Epithelial cell of proximal tubule (primary cell): Measurements from ENCODE around the gene ASB18. TPM values are rescaled to one million over a fixed set of nuclear protein-coding genes. Genes with fewer than 3 reads are reported as not detected.
"Not testable (repeated sequence)": the region's sequence is repeated elsewhere in the genome, so short reads cannot be mapped to it uniquely, and the experiment has no call there.

Experiments
- DNase-seq: peaks from one replicate; pipeline ENCODE4 v3.0.0-alpha.2; 2011; ENCODE audit warnings: low read depth
- H3K4me3 ChIP-seq: 2 replicates; pipeline ENCODE4 v1.5.1; 2011; ENCODE audit warnings: low read depth, mild to moderate bottlenecking, low read length
- CTCF ChIP-seq: conservative IDR thresholded peaks from 2 replicates; pipeline ENCODE4 v1.5.1; 2012; ENCODE audit warnings: low read depth, mild to moderate bottlenecking, low read length
- total RNA-seq: library from RNA; depleted of rRNA; stranded (reverse); fragments of >200 nt; gene quantifications from 2 replicates; pipeline ENCODE4 v1.2.3, GENCODE V29; 2015

ASB18 gene
- total RNA-seq, 1 donor from 2014 or later = not detected

GRCh38 chr2:236294647-236295046, 30.4 kb upstream of the ASB18 start:
- no peak overlapping the region for H3K4me3 ChIP-seq

GRCh38 chr2:236293241-236293810, 29.1 kb upstream of the ASB18 start:
- TF ChIP-seq CTCF = no peak
- no peak overlapping the region for H3K4me3 ChIP-seq
- no peak for DNase-seq

More at GRCh38 chr2:236294647-236295046, 30.4 kb upstream of the ASB18 start:
- no peak for DNase-seq
- TF ChIP-seq CTCF = no peak

GRCh38 chr2:236291911-236292310, 27.7 kb upstream of the ASB18 start:
- no peak for DNase-seq
- no peak for TF ChIP-seq CTCF
- no peak overlapping the region for H3K4me3 ChIP-seq

- no peak for TF ChIP-seq CTCF
- no peak for DNase-seq
- H3K4me3 ChIP-seq = no peak overlapping the region
These were observed 27.3 kb upstream of the ASB18 start for GRCh38 chr2:236291476-236291875.

GRCh38 chr2:236290742-236291425, 26.7 kb upstream of the ASB18 start:
- no peak for TF ChIP-seq CTCF
- no peak overlapping the region for H3K4me3 ChIP-seq
- no peak for DNase-seq

- TF ChIP-seq CTCF = no peak
- DNase-seq = no peak
- H3K4me3 ChIP-seq = no peak overlapping the region
These were observed 25.7 kb upstream of the ASB18 start for GRCh38 chr2:236289766-236290462.

- not testable (repeated sequence) for DNase-seq
These were observed 24.2 kb upstream of the ASB18 start for GRCh38 chr2:236288373-236288772.

More at GRCh38 chr2:236288373-236288772, 24.2 kb upstream of the ASB18 start:
- H3K4me3 ChIP-seq = not testable (repeated sequence)
